ENCODE data around the gene POR.

POR gene

GRCh38 chr7:75980430-75981202 lies 65.7 kb downstream of the POR start:
- no peak for DNase-seq

GRCh38 chr7:75981203-75981452 lies 66.2 kb downstream of the POR start:
- no peak for DNase-seq

- no peak for DNase-seq
Measured at GRCh38 chr7:75981453-75982305, 66.7 kb downstream of the POR start.

GRCh38 chr7:75982306-75983064 lies 67.5 kb downstream of the POR start:
- DNase-seq, result no peak

- no peak for DNase-seq
Measured at GRCh38 chr7:75983471-75984129, 68.6 kb downstream of the POR start.

- no peak for DNase-seq
Measured at GRCh38 chr7:75984130-75985008, 69.4 kb downstream of the POR start.

- DNase-seq, result no peak
Measured at GRCh38 chr7:75985009-75985517, 70.1 kb downstream of the POR start.

GRCh38 chr7:75985518-75986146 lies 70.7 kb downstream of the POR start:
- DNase-seq, result no peak

- no peak for DNase-seq
Measured at GRCh38 chr7:75986147-75986781, 71.3 kb downstream of the POR start.

GRCh38 chr7:75987026-75987804 lies 72.3 kb downstream of the POR start:
- DNase-seq, result no peak

GRCh38 chr7:75987805-75988567 lies 73.0 kb downstream of the POR start:
- no peak for DNase-seq

- no peak for DNase-seq
Measured at GRCh38 chr7:75988568-75989499, 73.9 kb downstream of the POR start.

GRCh38 chr7:75989500-75990388 lies 74.8 kb downstream of the POR start:
- DNase-seq, result no peak

GRCh38 chr7:75991531-75992082 lies 76.7 kb downstream of the POR start:
- DNase-seq, result no peak

GRCh38 chr7:75992083-75992755 lies 77.3 kb downstream of the POR start:
- DNase-seq, result no peak

All from activated naive CD4-positive, alpha-beta T cell treated with Interleukin-2 at 50 U/mL for 16 hours (primary cell).